NCI-H1048 (cell line): Measurements from ENCODE around the gene TAT.
"Not testable (repeated sequence)": the region's sequence is repeated elsewhere in the genome, so short reads cannot be mapped to it uniquely, and the experiment has no call there.

ENCODE experiments used
- DNase-seq: peaks from one replicate; lab custom pipeline; 2025; lab: John Stamatoyannopoulos, UW

The TAT gene

GRCh38 chr16:71576971-71577370 is at the start of gene TAT:
Gene TAT (minus strand): TSS chr16:71577092. CDS start chr16:71576415, 677 bp downstream.
- no peak for DNase-seq

DNA sequence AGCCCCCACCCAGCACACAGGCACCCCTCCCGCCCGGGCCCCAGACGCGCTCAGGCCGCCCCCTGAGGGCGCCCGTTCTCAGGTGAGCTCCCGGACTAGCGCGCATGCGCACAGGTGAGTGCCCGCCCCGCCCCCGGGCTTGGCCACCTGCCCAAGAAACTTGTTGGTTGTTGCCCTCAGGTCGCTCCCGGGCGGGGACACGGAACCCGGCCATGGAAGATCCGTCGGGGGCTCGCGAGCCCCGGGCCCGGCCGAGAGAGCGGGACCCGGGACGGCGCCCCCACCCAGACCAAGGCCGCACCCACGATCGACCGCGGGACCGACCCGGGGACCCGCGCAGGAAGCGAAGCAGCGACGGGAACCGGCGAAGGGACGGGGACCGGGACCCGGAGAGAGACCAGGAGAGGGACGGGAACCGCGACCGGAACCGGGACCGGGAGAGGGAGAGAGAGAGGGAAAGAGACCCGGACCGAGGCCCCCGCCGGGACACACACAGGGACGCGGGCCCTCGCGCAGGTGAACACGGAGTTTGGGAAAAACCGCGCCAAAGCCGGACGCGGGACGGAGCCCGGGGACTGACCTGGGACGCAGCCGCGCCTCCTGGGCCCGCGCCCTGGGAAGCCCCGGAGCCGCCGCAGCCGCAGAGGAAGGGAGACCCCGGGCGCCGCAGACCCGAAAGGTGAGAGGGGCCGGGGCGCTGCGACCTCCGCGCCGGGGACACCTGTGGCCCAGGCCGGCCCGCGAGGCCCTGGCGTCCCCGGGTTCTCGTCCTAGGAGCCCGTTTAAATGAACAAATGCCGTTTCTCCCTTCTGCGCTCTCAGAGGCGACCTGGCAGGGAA is 49.3 kb upstream of the TAT start, which contains the start of gene MARVELD3:
MARVELD3 (plus strand) TSS at position 167 of the 840 bp plus-strand sequence; CDS start at position 213, 46 bp downstream.
- peak; percentile 42 for DNase-seq

- no peak for DNase-seq
Measured at GRCh38 chr16:71625113-71625850, 48.4 kb upstream of the TAT start.

- no peak for DNase-seq
Measured at GRCh38 chr16:71623597-71623996, 46.7 kb upstream of the TAT start.

- DNase-seq: no peak
Measured at GRCh38 chr16:71622088-71622487, 45.2 kb upstream of the TAT start.

DNA sequence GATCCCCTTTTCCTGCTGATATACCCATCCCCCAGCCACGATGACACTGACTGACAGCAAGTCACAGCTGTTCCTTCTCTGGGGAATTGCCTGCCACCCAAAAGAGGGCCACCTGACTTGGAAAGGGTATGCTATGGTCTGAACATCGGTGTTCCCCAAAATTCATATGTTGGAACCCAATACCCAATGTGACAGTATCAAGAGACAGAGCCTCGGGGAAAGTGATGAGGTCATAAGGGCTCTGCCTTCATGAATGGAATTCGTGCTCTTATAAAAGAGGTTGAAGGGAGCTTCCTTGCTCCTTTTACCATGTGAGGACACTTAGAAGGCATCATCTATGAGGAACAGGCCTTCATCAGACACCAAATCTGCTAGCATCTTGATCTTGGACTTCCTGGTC is 41.5 kb upstream of the TAT start:
- no peak for DNase-seq

- not testable (repeated sequence) for DNase-seq
Measured at GRCh38 chr16:71614956-71615355, 38.1 kb upstream of the TAT start.

DNA sequence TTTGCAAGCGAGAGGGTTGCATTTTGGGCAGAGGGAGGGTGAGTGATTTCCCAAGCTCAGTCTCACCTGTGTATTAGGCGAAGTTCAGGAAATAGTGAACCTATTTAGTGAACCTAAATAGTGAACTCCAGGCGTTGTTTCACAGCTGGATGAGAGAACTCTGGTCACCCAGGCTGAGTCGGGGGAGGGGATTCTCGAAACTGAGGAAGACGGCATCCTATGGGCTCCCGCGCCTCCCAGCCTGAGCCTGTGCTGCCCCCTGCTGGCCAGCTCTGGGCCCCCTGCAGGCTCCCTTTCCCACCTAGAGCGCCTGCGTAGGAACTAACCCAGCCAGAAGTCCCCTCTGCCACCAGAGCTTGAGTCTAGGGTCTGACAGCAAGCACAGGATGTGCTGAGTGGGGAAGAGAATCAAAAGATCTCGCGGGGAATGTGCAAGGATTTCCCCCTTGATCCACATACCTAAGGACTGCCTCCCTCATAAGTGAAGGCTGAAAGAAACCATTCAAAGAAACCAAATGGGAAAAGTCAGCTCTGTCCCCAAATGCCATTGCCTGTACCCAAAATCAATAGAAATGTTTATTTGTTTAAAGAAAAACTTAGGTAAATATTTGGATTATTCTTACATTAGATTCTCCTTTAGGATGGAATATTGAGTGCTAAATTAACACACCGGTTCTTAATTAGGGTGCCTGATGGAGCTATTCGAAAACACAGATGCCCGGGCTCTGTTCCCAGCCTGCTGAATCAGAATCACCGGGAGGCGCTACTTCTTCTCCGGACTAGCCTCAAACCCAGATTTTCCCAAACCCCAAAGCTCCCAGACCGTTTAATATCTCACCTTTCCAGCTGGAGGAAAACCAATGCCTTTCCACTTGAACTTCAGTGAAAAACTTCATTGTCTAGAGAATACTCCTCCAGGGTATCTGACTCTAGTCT is 34.3 kb upstream of the TAT start:
- DNase-seq: peak; percentile 27

- no peak for DNase-seq
Measured at GRCh38 chr16:71610447-71610846, 33.6 kb upstream of the TAT start.

GRCh38 chr16:71609066-71609465 is 32.2 kb upstream of the TAT start:
- DNase-seq: no peak

GRCh38 chr16:71600822-71601221 is 23.9 kb upstream of the TAT start:
- no peak for DNase-seq

DNA sequence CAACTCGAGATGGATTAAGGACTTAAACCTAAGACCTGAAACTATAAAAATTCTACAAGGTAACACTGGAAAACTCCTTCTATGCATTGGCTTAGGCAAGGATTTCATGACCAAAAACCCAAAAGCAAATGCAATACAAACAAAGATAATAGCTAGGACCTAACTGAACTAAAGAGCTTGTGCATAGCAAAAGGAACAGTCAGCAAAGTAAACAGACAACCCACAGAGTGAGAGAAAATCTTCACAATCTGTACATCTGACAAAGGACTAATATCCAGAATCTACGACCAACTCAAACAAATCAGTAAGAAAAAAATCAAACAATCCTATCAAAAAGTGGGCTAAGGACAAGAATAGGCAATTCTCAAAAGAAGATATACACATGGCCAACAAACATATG is 21.5 kb upstream of the TAT start:
- not testable (repeated sequence) for DNase-seq

DNA sequence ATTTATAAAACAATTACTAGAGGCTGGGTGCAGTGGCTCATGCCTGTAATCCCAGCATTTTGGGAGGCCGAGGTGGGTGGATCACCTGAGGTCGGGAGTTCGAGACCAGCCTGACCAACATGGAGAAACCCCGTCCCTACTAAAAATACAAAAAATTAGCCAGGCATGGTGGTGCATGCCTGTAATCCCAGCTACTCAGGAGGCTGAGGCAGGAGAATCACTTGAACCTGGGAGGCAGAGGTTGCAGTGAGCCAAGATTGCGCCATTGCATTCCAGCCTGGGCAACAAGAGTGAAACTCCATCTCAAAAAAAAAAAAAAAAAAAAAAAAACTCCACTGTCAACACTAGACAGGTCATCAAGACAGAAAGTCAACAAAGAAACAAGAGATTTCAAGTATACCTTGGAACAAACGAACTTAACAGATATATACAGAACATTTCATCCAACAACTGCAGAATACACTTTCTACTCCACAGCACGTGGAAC is 18.5 kb upstream of the TAT start:
- not testable (repeated sequence) for DNase-seq

DNA sequence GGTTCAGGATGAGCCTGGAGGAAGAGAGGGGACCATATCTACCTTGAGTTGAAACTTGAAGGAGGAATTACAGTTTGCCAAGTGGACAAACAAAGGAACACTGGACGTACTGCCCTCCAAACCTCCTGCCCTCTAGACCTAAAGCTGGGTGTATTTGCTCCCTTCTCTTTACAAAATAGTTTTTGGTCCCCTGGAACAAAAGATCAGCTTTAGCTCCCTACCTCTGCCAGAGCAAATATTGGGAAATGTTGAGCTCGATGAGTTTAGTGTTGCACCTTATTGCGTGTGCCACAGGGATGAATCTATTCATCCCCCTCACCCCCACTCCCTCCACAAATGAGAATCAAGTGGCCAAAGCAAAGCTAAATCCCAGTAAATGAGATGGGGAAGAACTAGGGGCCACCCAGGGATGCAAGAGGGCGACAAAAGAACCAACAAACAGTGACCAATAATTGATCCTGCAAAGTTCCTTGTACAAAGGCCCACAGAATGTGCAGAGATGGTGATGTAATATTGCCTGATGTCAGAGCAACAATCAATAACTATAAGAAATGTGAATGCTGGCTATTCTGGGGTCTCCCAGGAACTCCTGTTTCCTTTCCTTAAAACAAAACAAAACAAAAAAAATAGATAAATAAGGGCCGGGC is 17.2 kb upstream of the TAT start:
- DNase-seq: no peak

DNA sequence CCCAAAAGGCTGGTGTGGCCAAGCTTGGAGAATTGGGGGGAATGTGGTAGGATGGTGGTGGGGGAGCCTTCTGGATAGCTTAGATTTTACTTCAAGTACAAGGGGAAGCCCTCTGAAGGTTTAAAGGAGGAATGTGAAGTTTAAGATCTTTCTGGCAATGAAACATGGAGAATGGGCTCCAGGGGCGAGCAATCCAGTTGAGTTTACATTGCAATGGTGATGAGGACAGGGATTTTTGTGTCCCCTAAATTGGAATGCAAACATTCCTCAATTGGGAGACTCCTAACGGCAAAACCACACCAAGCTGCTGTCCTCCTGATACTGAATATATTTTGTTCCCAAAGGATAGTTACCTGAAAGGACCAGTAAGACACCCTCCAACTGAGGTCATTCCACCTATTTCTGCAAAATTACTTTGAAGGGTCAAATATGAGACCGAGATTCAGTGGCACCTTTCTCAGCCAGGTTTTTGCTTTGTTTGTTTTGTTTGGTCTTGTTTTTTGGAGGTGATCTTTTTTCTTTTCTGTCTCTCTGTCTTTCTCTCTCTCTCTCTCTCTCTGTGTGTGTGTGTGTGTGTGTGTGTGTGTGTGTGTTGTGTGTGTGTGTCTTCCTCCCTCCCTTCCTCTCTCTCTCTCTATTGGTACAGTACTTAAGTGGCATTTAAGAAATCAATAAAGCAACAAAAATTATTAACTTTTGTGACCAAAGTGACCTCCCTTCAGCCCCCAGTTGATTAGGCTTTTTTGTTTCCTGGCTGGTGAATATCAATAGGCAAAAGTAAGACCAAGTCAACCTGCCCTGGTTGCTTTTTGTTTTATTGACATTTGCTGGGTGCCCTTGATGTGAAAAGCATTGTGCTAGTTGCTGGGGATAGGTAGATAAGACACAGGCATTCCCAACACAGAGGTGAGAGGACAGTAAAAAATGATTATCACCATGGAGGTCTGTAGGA is 16.4 kb upstream of the TAT start:
- DNase-seq: no peak

DNA sequence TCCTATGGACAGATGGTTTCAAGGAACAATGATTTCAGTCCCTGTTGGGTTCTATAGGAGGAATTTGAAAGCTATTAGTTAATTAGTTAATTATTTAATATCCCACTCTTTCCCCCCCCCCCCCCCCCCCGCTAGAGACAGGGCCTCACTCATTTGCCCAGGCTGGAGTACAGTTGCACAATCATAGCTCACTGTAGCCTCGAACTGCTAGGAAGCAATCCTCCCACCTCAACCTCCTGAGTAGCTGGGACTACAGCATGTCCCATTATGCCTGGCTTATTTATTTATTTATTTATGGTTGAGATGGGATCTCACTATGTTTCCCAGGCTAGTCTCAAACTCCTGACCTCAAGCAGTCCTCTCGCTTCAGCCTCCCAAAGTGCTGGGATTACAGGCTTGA is 15.0 kb upstream of the TAT start:
- no peak for DNase-seq

- no peak for DNase-seq
Measured at GRCh38 chr16:71590584-71590983, 13.7 kb upstream of the TAT start.

DNA sequence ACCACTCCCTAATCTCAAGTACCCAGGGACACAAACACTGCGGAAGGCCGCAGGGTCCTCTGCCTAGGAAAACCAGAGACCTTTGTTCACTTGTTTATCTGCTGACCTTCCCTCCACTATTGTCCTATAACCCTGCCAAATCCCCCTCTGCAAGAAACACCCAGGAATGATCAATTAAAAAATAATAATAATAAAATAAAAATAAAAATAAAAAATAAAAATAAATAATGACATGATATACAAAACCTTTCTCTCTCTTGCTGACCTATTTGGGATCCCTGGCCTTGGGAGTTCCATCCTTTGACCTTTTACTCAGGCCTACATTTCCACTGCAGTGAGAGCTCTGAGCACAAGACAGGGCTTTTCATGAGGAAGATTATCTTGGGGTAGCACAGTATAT is 13.2 kb upstream of the TAT start:
- not testable (repeated sequence) for DNase-seq

DNA sequence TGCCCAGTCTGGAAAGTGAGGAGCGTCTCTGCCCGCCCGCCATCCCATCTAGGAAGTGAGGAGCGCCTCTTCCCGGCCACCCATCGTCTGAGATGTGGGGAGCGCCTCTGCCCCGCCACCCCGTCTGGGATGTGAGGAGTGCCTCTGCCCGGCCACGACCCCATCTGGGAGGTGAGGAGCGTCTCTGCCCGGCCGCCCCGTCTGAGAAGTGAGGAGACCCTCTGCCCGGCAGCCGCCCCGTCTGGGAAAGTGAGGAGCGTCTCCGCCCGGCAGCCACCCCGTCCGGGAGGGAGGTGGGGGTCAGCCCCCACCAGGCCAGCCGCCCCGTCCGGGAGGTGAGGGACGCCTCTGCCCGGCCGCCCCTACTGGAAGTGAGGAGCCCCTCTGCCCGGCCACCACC is 12.4 kb upstream of the TAT start:
- DNase-seq: not testable (repeated sequence)

GRCh38 chr16:71585318-71585703 is 8.4 kb upstream of the TAT start:
- DNase-seq: no peak
